CMK (cell line): ENCODE results near the gene LRRC2.

ENCODE experiments used
- DNase-seq: peaks from one replicate; pipeline ENCODE4 v3.0.0-alpha.2; 2010; ENCODE audit warnings: low read depth

The LRRC2 gene

DNA sequence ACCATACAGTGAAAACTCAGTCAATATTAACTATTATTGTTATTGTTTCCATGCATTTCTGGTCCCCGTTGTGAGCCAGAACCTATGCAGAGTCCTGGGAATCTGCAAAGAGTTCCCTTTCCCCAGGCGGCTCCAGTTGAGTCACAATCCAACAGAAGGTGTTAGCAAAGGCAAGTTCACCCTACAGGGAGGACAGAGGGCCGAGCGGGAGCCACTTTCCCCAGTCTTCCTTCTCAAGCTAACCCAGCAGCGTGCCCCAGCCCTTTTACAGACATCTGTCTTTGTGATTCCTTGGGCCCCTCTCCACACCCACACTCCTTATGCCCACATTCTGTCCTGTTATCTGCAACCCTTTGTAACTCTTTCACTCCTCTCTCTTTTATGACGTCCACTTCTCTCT, 88.3 kb downstream of the LRRC2 start:
- DNase-seq = no peak

DNA sequence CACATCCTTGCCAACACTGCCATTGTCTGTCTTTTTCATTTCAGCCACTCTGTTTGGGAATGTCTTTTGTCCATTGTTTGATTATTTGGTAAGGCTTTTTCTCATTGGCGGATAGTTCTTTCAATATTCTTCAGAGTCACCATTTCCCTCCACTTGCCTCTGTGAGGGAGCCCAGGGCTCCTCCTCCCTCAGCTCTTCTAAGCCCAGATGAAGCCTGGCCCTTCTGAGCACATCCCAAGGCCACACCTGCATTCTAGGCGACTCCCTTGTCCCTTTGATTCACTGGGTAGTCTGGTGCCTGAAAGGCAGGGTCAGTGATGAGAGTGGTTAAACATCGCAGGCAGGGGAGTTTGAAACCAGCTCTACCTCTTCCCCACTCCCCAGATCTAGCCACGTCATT, 89.0 kb downstream of the LRRC2 start:
- no peak for DNase-seq

DNA sequence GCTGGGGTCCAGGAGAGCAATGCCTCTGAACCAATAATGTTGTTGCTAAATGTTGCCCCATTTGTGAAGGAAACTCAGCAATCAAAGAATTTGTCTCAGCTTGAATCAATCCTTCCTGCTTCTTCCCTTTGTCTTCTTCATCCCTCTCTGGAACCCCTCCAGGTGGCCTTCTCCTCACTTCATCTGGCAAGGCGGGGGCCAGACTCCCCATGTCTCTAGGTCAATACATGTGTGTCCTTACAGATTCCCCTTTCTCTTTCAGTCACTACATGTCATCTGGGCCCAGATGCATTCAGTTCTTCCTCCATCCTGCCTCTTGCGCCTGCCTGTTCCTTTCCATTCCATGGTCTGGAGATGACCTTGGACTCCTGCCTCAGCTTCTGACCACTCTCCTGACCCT, 93.4 kb downstream of the LRRC2 start:
- DNase-seq = no peak

DNA sequence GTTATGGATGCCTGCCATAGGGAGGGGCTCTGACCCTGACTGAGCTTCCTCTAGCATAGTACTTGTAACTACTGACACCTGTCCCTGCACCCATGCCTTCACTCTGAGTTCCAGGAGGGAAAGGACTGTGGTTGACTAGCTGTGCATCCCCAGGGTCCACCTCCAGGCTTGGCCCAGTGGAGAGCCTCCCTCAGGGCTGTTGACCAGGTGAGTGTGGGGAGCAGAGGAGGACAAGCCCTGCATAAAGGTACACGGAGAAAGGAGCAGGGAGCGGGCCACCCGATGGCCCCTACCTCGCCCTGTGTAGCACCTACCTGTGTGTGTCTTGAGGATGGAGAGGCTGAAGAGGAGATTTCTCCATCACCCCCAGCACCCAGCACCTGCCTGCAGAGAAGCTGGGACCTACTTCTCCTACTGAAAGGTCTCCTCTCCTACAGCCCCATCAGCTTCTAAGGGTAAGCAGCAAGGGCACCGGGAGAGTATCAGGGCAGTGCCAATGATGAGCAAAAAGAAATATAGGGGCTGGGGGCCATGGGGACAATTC, 94.7 kb downstream of the LRRC2 start:
- DNase-seq = no peak

DNA sequence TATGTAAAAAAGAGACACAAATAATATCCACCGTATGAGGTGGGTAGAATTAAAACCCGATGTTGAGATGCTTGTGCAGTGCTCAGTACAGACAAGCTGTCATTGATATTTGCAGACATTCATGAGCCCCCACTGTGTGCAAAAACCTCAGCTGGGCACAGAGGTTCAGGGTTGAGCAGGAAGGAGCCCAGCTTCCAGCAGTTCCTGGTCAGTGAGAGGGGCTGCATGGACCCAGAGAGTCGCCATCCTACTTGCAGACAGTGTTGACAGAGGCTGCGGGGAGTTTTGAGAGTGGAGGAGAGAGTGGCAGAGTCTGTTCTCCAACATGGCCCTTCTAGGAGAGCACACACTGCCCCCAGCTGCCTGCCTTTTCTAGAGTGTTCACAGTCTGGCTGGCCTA, 95.3 kb downstream of the LRRC2 start:
- DNase-seq = no peak

DNA sequence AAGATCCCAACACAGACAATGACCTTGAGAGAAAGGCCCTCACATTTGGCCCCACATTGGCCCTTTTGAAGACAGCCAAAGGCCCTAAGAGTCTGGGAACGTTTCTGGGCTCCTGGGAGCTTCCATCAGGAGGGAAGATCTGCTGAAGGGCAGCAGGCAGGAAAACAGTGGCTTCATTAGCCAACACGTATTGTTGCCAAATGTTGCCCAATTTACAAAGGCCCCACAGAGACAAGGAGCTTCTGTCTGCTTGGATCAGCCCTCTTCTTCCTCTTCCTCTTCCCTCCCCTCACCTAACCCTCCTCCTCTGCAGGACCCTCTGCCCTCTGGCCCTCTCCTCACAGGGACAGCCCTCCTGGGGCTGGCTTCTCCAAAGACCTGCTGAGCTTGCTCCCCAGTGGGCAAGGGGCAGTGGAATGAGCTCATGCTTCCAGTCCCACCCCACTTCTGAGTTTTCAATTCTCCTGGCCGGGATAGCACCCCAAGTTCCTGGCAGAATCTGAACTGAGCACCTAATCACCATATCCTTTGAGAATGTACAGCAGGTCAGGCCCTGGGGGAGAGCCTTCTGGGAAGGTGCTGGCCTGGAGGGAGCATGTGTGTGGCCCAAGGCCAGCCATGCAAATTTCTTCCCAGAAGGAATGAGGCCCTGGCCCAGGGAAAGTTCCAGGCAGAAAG, 96.3 kb downstream of the LRRC2 start:
- DNase-seq = no peak

DNA sequence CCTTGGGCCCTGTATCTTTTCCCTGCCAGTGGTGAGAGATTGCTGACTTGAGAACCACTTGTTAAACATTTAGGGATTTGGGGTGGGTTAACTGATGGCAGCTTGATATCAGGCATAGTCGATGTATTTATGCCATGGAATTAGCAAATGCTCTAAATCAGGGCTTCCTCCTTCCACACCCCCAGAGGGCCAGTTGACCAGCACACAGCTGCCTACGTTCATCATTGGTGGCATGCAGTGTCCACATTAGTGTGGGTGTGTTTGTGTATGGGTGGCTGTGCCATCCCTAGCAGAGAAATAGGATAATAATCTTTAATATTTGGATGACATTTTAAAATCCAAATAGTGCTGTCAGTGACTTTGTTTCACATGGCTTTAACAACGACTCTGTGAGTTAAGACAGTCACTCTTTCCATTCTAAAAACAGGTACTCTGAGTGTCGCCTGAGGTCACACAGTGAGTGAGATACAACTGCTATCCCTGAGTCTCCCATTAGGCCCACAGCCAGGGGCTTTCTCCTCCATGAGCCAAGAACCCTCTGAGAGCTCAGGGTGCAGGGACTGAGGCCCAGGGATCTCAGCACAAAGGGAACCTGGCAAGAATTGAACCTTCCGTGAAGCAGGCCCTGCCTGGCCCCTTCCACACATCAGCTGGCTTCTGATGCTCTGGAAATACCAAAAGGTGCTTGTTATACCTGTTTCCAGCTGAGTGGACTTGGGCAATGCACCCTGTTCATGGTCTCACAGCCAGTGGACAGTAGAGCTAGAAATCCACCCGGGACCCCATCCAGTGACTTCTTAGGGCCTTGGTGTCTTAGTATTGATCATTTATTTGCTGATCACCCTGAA, 97.1 kb downstream of the LRRC2 start:
- no peak for DNase-seq

DNA sequence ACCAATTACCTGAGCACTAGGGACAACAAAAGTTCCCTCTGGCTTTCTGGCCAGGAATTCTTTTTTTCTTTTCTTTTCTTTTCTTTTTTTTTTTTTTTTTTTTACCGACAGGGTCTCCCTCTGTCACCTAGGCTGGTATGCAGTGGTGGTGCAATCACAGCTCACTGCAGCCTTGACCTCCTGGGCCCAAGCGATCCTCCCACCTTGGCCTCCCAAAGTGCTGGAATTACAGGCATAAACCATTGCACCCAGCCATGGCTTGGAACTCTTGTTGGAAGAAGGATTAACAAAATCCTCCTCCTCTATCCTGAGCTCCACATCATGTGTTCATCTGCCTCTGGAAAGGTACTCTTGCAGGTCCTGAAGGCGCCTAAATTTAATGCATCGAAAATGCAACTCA, 98.5 kb downstream of the LRRC2 start:
- DNase-seq = no peak

DNA sequence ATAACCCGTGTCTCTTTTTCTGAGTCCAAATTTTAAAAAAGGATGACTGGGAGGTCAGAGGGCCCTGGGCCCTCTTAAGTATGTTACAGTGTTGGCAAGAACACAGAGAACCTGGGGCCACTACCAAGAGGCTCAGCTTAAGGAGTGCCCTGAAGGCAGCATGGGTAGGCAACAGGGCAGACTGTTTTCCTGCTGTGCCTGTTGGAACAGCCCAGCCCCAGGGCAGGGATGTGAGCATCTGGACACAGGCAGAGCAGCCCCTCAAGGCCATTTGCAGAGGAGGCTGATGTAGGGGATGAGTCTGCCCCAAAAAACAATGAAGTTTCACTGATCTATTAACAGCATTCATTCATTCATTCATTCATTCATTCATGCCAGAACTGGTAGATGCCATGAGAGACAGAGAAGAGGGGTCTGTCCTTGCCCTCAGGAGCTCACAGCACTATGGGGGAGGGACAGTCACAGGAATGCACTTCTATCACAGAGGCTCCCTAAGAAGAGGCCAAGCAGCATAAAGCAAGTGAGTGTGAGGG, 99.2 kb downstream of the LRRC2 start:
- DNase-seq = no peak

DNA sequence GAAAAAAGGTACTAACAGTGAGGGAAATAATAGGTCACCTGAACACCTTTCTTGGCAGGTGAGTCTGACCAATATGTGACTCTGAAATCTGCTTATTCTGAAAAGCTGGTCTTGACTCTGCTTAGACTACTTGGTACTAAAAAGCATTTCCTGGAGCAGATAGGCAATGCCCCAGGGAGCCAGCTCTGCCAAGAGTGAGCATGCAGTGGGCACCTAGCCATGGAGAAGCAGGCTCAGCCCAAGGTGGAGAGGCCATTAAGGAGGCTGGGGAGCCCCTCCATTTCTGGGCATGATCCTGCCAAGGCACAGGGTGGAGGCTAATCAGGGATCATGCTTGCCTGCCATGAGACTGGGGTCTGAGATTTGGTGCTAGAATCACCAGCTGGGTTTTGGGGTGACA, 99.8 kb downstream of the LRRC2 start:
- DNase-seq = no peak
